ENCODE data around the gene ARRDC2. TPM values are rescaled to one million over a fixed set of nuclear protein-coding genes. Genes with fewer than 3 reads are reported as not detected.
A peak's percentile ranks its signal among the peaks of the same experiment; 100 is the strongest.

Gene ARRDC2
- total RNA-seq (2021) (15.5 and 20.6 TPM in 2 replicates), Bru-seq, nascent RNA (percentile 55 among the genes with signal in this experiment), BruChase-seq, experiment 1, labeled RNA remaining after a 2-hour chase (percentile 61 among the genes with signal in this experiment), BruChase-seq, experiment 2, labeled RNA remaining after a 6-hour chase (percentile 72 among the genes with signal in this experiment)
- long read RNA-seq, transcript ARRDC2-202 (8 exons, 2,528 nt): major isoform, 16 of 22 reads
- long read RNA-seq, partial matches to known transcripts: 3 of 22 reads
- long read RNA-seq, other reads (novel, unspliced or antisense): 2 of 22 reads

GRCh38 chr19:18007917-18008673 lies at the start of gene ARRDC2:
Gene ARRDC2, plus strand, starts transcription at chr19:18008170. Its CDS starts 141 bp downstream, at chr19:18008311.
- POLR2A ChIA-PET (ENCODE audit: unreplicated experiment): interaction anchor here (0.7 kb wide), 1 partner anchor 204 kb away, joined by 10 read pairs; no protein-coding TSS in a partner anchor
- H3K27ac ChIP-seq: no peak within 1 kb of the TSS

GRCh38 chr19:17963936-17964691 lies 43.9 kb upstream of the ARRDC2 start:
- Histone ChIP-seq H3K9me3 (ENCODE audit: insufficient read depth, low read depth) (no peaks in the 10 kb centered on the region), H3K36me3 (ENCODE audit: low read depth) (no peaks in the 10 kb centered on the region), H3K27ac (no peak overlapping the region), H3K79me2 (ENCODE audit: low read depth) (no peaks in the 10 kb centered on the region), H3K4me1 (replicated peaks; ENCODE audit: insufficient read depth) (no peaks in the 10 kb centered on the region), H3K4me2 (no peak overlapping the region), H3K4me3 (no peak overlapping the region), H3F3A (ENCODE audit: insufficient read depth, low read depth) (no peaks in the 10 kb centered on the region), H4K20me1 (ENCODE audit: insufficient read depth) (no peaks in the 10 kb centered on the region), H2AFZ (no peak overlapping the region), H3K9me2 (ENCODE audit: insufficient read depth) (no peaks in the 10 kb centered on the region), H3K27me3 (ENCODE audit: insufficient read depth, low read depth) (peaks cover 16% of the 10 kb centered on the region; the same call in 1 of the 2 replicates)
- no peak for DNase-seq
- BruUV-seq (replicated peaks): no TSS peak
- POLR2A ChIA-PET (ENCODE audit: unreplicated experiment): no interaction called here
- TF ChIP-seq EZH2 (IDR thresholded peaks at IDR 0.05; ENCODE audit: low read depth): no peak
- TF ChIP-seq, protein P1, sequence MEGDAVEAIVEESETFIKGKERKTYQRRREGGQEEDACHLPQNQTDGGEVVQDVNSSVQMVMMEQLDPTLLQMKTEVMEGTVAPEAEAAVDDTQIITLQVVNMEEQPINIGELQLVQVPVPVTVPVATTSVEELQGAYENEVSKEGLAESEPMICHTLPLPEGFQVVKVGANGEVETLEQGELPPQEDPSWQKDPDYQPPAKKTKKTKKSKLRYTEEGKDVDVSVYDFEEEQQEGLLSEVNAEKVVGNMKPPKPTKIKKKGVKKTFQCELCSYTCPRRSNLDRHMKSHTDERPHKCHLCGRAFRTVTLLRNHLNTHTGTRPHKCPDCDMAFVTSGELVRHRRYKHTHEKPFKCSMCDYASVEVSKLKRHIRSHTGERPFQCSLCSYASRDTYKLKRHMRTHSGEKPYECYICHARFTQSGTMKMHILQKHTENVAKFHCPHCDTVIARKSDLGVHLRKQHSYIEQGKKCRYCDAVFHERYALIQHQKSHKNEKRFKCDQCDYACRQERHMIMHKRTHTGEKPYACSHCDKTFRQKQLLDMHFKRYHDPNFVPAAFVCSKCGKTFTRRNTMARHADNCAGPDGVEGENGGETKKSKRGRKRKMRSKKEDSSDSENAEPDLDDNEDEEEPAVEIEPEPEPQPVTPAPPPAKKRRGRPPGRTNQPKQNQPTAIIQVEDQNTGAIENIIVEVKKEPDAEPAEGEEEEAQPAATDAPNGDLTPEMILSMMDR (conservative IDR thresholded peaks at IDR 0.05): no peak
- CTCF ChIA-PET: no interaction called here
- intact Hi-C loops (cut with micrococcal nuclease; ENCODE audit: unreplicated experiment): no loop called here

More at GRCh38 chr19:18007917-18008673, at the start of gene ARRDC2:
- Histone ChIP-seq H3F3A (ENCODE audit: insufficient read depth, low read depth) (peaks cover 42% of the 10 kb centered on the region), H4K20me1 (ENCODE audit: insufficient read depth) (peaks cover 32% of the 10 kb centered on the region), H3K9me3 (ENCODE audit: insufficient read depth, low read depth) (no peaks in the 10 kb centered on the region), H3K27me3 (ENCODE audit: insufficient read depth, low read depth) (no peaks in the 10 kb centered on the region), H3K9me2 (ENCODE audit: insufficient read depth) (no peaks in the 10 kb centered on the region), H3K79me2 (ENCODE audit: low read depth) (peaks cover 15% of the 10 kb centered on the region), H3K36me3 (ENCODE audit: low read depth) (peaks cover 31% of the 10 kb centered on the region), H3K4me1 (replicated peaks; ENCODE audit: insufficient read depth) (peaks cover 7% of the 10 kb centered on the region; the same call in 1 of the 2 replicates), H3K4me2 (peak within 1 kb of the TSS; percentile 71), H3K4me3 (peak within 1 kb of the TSS; percentile 29), H2AFZ (no peak within 1 kb of the TSS)
- DNase-seq: peak; percentile 69 to 77
- BruUV-seq (replicated peaks): no TSS peak
- intact Hi-C loops (cut with micrococcal nuclease; ENCODE audit: unreplicated experiment): loop anchor here (1.0 to 5.0 kb wide), 5 partner anchors 50 to 409 kb away; partner anchors contain the start of genes IFI30 and SSBP4
- CTCF ChIA-PET: interaction anchor here (0.6 to 0.7 kb wide), 8 partner anchors 11 to 174 kb away, joined by 3 to 12 read pairs (median 4); no protein-coding TSS in a partner anchor
- no peak for TF ChIP-seq EZH2 (IDR thresholded peaks at IDR 0.05; ENCODE audit: low read depth)
- TF ChIP-seq, protein P1 (conservative IDR thresholded peaks at IDR 0.05): no peak

All from PC-9 (cell line).